Thoracic aorta (tissue), 2 donors: ENCODE measurements around the gene ELL. TPM values are rescaled to one million over a fixed set of nuclear protein-coding genes. Genes with fewer than 3 reads are reported as not detected.

ENCODE experiments used
- ATAC-seq: fragments of 150-250 bp; one replicate; pipeline ENCODE4 v1.8.0; 2017; ENCODE audit warnings: low read depth; ENCODE audit not compliant: insufficient number of reproducible peaks, low FRiP score
- DNase-seq: peaks from one replicate; pipeline ENCODE4 v3.0.0-alpha.2; 2020; ENCODE audit warnings: low spot score
- H3K27ac ChIP-seq, 2 donors: fragments of 200-600 bp; sonication (generic); 1 replicate in 1 of 2; 2 replicates in 1 of 2; pipeline ENCODE4 v1.5.1; 2016; ENCODE audit warnings: mild to moderate bottlenecking in 2 of 2, moderate library complexity in 2 of 2
- H3K27me3 ChIP-seq: fragments of 200-600 bp; sonication (generic); replicated peaks from 2 replicates; pipeline ENCODE4 v1.6.0; 2016; ENCODE audit warnings: mild to moderate bottlenecking; ENCODE audit not compliant: insufficient read depth
- H3K36me3 ChIP-seq: fragments of 200-600 bp; sonication (generic); one replicate; pipeline ENCODE4 v1.5.1; 2016
- H3K4me1 ChIP-seq, 2 donors: fragments of 200-600 bp; sonication (generic); 1 replicate in 1 of 2; 2 replicates in 1 of 2; pipeline versions ENCODE4 v1.5.1 to v1.6.0; 2016; ENCODE audit warnings: low read depth in 2 of 2, mild to moderate bottlenecking in 1 of 2; ENCODE audit not compliant: control insufficient read depth in 1 of 2
- H3K4me3 ChIP-seq: fragments of 200-600 bp; sonication (generic); 2 replicates; pipeline ENCODE4 v1.5.1; 2016; ENCODE audit warnings: mild to moderate bottlenecking
- H3K9me3 ChIP-seq: fragments of 200-600 bp; sonication (generic); 2 replicates; pipeline ENCODE4 v1.5.1; 2016
- CTCF ChIP-seq: fragments of 200-600 bp; sonication (generic); IDR thresholded peaks from one replicate; pipeline ENCODE4 v1.5.1; 2019; ENCODE audit warnings: antibody characterized with exemption
- total RNA-seq, 2 donors: library from RNA; depleted of rRNA; stranded (reverse); fragments of >200 nt; gene quantifications; one replicate each; pipeline versions ENCODE4 v1.1.0 to v1.2.3, GENCODE V29; 2016

Gene ELL
- total RNA-seq, 2 donors from 2014 or later, result 28.3 to 35.0 TPM

- no peak for TF ChIP-seq CTCF
- DNase-seq (no peak), ATAC-seq (no peak)
- Histone ChIP-seq H3K9me3 (no peaks in the 10 kb centered on the region), H3K27ac (peak overlapping the region; percentile 77 to 82), H3K4me1 (peaks cover 14 to 54% of the 10 kb centered on the region in 2 donors), H3K36me3 (peaks cover 2% of the 10 kb centered on the region), H3K4me3 (peak overlapping the region; percentile 81), H3K27me3 (no peaks in the 10 kb centered on the region)
Observed at GRCh38 chr19:18438331-18439024, 83.4 kb downstream of the ELL start.

GRCh38 chr19:18437491-18438330, 84.2 kb downstream of the ELL start, which contains the start of gene ISYNA1:
ISYNA1 (minus strand) TSS chr19:18438133; CDS start chr19:18437979, 154 bp downstream.
- no peak for TF ChIP-seq CTCF
- Histone ChIP-seq H3K4me3 (peak within 1 kb of the TSS; percentile 81), H3K27ac (peak within 1 kb of the TSS; percentile 77 to 82), H3K36me3 (no peaks in the 10 kb centered on the region), H3K27me3 (no peaks in the 10 kb centered on the region), H3K9me3 (no peaks in the 10 kb centered on the region), H3K4me1 (peaks cover 14 to 60% of the 10 kb centered on the region in 2 donors)
- DNase-seq (no peak), ATAC-seq (peak; percentile 9)

GRCh38 chr19:18436671-18437490, 85.0 kb downstream of the ELL start:
- Histone ChIP-seq H3K36me3 (no peaks in the 10 kb centered on the region), H3K4me1 (peaks cover 14 to 61% of the 10 kb centered on the region in 2 donors), H3K27me3 (no peaks in the 10 kb centered on the region), H3K27ac (no peak overlapping the region), H3K4me3 (peak overlapping the region; percentile 81), H3K9me3 (no peaks in the 10 kb centered on the region)
- no peak for DNase-seq
- peak; percentile 41 for ATAC-seq
- no peak for TF ChIP-seq CTCF

GRCh38 chr19:18435842-18436670, 85.8 kb downstream of the ELL start:
- no peaks in the 10 kb centered on the region for H3K36me3 ChIP-seq
- H3K4me1 ChIP-seq, result peaks cover 14 to 56% of the 10 kb centered on the region in 2 donors
- no peak for TF ChIP-seq CTCF
- H3K27ac ChIP-seq, result no peak overlapping the region
- no peak for DNase-seq
- no peak for ATAC-seq
- no peaks in the 10 kb centered on the region for H3K27me3 ChIP-seq
- H3K4me3 ChIP-seq, result peak overlapping the region; percentile 81
- no peaks in the 10 kb centered on the region for H3K9me3 ChIP-seq
